Mesothelial cell of epicardium (in vitro differentiated cells): Measurements from ENCODE around the gene MALRD1. TPM values are rescaled to one million over a fixed set of nuclear protein-coding genes. Genes with fewer than 3 reads are reported as not detected.

Source experiments
- DNase-seq, 2 experiments: peaks; one replicate each; pipeline ENCODE4 v3.0.0; 2021; ENCODE audit warnings: low spot score in 2 of 2; ENCODE audit not compliant: unreplicated experiment in 2 of 2
- H3K27ac Mint-ChIP-seq: 2 replicates; pipeline ENCODE4 v1.8.0; 2021; ENCODE audit warnings: mixed read lengths
- H3K27me3 Mint-ChIP-seq: 2 replicates; pipeline ENCODE4 v1.8.0; 2021; ENCODE audit warnings: low read depth, mixed read lengths
- H3K36me3 Mint-ChIP-seq: 2 replicates; pipeline ENCODE4 v1.8.0; 2021; ENCODE audit warnings: mixed read lengths
- H3K4me1 Mint-ChIP-seq: 2 replicates; pipeline ENCODE4 v1.8.0; 2021; ENCODE audit warnings: mixed read lengths
- H3K4me3 Mint-ChIP-seq: 2 replicates; pipeline ENCODE4 v1.8.0; 2021; ENCODE audit warnings: mild to moderate bottlenecking, moderate library complexity, mixed read lengths
- H3K9me3 Mint-ChIP-seq: 2 replicates; pipeline ENCODE4 v1.8.0; 2021; ENCODE audit warnings: mixed read lengths
- total RNA-seq: library from RNA; stranded (reverse); gene quantifications from 3 replicates; pipeline ENCODE4 v1.2.1, GENCODE V29; 2021
- TF ChIP-seq, protein P1 (sequence below): fragments of 200-600 bp; sonication (generic); IDR thresholded peaks from one replicate; pipeline ENCODE4 v1.5.0; 2021; ENCODE audit warnings: antibody characterized with exemption; ENCODE audit not compliant: unreplicated experiment

The MALRD1 gene
- total RNA-seq, 1 donor from 2014 or later: 11.1 TPM

DNA sequence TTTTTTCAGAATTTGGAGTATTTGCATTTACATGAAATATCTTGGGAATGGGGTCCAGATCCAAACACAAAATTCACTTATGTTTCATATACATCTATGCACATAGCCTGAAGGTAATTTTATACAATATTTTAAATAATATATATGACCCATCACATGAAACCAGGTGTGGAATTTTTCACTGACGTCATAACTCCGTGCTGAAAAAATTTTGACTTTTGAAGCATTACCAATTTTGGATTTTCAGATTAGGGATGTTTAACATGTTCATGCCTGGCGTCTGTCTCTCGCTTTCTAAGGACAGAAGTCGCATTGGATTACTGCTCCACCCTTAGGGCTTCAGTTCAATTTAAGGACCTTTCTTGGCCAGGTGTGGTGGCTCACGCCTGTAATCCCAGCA, 418.1 kb downstream of the MALRD1 start:
- no peak for DNase-seq
- Mint-ChIP-seq H3K4me1 (peaks cover 4% of the 10 kb centered on the region), H3K27ac (no peak overlapping the region), H3K9me3 (peaks cover 19% of the 10 kb centered on the region), H3K36me3 (no peaks in the 10 kb centered on the region), H3K4me3 (no peak overlapping the region), H3K27me3 (no peaks in the 10 kb centered on the region)
- TF ChIP-seq, protein P1, sequence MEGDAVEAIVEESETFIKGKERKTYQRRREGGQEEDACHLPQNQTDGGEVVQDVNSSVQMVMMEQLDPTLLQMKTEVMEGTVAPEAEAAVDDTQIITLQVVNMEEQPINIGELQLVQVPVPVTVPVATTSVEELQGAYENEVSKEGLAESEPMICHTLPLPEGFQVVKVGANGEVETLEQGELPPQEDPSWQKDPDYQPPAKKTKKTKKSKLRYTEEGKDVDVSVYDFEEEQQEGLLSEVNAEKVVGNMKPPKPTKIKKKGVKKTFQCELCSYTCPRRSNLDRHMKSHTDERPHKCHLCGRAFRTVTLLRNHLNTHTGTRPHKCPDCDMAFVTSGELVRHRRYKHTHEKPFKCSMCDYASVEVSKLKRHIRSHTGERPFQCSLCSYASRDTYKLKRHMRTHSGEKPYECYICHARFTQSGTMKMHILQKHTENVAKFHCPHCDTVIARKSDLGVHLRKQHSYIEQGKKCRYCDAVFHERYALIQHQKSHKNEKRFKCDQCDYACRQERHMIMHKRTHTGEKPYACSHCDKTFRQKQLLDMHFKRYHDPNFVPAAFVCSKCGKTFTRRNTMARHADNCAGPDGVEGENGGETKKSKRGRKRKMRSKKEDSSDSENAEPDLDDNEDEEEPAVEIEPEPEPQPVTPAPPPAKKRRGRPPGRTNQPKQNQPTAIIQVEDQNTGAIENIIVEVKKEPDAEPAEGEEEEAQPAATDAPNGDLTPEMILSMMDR: no peak

DNA sequence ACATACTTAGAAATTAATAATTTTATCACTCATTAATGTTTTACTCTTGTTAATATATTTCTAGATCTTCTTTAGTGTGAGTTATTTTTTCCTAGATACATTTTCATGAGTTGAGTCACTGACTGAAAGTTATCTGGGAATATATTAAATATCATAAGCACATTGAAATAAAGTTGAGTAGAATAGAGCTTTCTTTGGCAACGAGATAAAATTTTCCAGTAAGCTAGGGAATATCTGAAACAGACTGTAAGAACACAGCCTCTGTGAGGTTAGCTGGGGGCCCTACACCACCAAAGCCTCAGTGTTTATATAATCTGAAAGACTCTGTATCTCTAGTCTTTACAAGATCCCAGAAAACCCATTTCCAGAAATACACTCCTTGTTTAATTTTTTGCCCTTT, 419.8 kb downstream of the MALRD1 start:
- Mint-ChIP-seq H3K9me3 (peaks cover 19% of the 10 kb centered on the region), H3K27me3 (no peaks in the 10 kb centered on the region), H3K4me1 (peaks cover 6% of the 10 kb centered on the region), H3K27ac (peak overlapping the region; percentile 56), H3K36me3 (no peaks in the 10 kb centered on the region), H3K4me3 (no peak overlapping the region)
- TF ChIP-seq, protein P1: no peak
- no peak for DNase-seq

DNA sequence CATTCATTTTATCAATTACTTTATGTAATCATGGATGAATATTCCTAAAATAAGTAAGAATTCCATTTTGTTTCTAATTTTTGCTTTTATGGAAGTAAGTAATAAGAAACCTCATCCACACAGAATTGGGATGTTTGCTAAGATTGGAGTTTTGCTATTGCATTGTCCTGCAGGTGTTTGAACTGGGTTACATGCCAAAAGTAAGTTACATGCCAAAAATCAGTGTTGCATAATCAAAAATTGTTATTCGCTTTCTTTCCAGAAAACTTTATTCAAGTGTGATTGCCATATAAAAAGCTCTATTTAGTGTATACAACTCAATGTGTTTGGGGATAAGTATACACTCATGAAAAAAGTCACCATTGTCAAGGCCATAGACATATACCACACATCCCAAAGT, 420.9 kb downstream of the MALRD1 start:
- TF ChIP-seq, protein P1: no peak
- DNase-seq: no peak
- Mint-ChIP-seq H3K4me1 (peaks cover 6% of the 10 kb centered on the region), H3K27me3 (no peaks in the 10 kb centered on the region), H3K27ac (no peak overlapping the region), H3K9me3 (peaks cover 17% of the 10 kb centered on the region), H3K36me3 (no peaks in the 10 kb centered on the region), H3K4me3 (no peak overlapping the region)

DNA sequence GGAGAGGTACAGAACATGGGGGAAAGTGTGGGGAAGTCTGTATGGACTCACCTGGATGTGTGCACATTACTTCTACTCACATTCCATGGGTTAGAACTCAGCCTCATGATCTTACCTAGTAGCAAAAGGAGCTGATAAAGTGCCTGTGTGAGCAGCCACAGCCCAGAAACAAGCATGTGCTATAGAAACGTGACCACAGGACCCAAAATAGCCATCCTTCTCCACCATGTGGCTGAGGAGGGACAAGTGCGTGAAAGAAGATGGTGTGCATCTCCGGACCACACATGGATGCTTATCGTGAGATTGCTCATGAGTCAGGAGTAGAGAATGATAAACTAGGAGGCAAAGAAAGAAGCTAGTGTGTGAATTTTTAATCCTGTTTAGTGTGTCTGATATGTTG, 431.3 kb downstream of the MALRD1 start:
- no peaks in the 10 kb centered on the region for H3K4me1 Mint-ChIP-seq
- no peak for DNase-seq
- peaks cover 14% of the 10 kb centered on the region for H3K9me3 Mint-ChIP-seq
- no peaks in the 10 kb centered on the region for H3K27me3 Mint-ChIP-seq
- H3K36me3 Mint-ChIP-seq: no peaks in the 10 kb centered on the region
- no peak overlapping the region for H3K27ac Mint-ChIP-seq
- no peak overlapping the region for H3K4me3 Mint-ChIP-seq
- TF ChIP-seq, protein P1: no peak

DNA sequence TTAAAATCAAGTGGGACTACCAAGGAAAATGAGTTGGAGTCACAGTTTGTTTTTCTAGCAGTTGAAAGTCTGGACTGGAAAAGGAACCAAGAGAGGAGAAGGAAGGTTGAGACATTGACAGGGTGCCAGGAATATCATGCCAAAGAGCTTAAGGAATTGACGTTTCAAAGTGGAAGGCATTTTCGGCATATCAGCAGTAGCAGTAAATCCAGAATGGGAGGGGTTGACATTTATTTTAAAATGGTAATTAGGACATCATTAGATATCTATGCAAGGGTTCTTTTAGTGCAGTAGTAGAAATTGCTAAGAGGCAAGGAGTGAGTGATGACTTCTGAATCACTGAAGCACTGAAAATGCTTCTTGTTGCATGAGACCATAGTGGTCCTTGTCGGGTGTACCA, 431.8 kb downstream of the MALRD1 start:
- H3K27ac Mint-ChIP-seq: no peak overlapping the region
- no peaks in the 10 kb centered on the region for H3K4me1 Mint-ChIP-seq

More for the DNA sequence above, 431.8 kb downstream of the MALRD1 start:
- H3K4me3 Mint-ChIP-seq: no peak overlapping the region
- H3K36me3 Mint-ChIP-seq: no peaks in the 10 kb centered on the region
- TF ChIP-seq, protein P1: no peak
- no peak for DNase-seq
- H3K27me3 Mint-ChIP-seq: no peaks in the 10 kb centered on the region
- peaks cover 17% of the 10 kb centered on the region for H3K9me3 Mint-ChIP-seq
